Adrenal gland (tissue), 12 donors: ENCODE measurements around the gene HCRTR1. TPM values are rescaled to one million over a fixed set of nuclear protein-coding genes. Genes with fewer than 3 reads are reported as not detected.

ENCODE experiments used
- DNase-seq, 7 donors: peaks; one replicate each; pipeline ENCODE4 v3.0.0-alpha.2; 2019 to 2020
- H3K27ac ChIP-seq, 5 donors: fragments of 200-600 bp; sonication (generic) in 4 of 5; 1 replicate in 3 of 5; 2 replicates in 2 of 5; pipeline versions ENCODE4 v1.5.1 to v1.8.0; 2016 to 2020; ENCODE audit warnings: mild to moderate bottlenecking in 1 of 5
- H3K27me3 ChIP-seq: fragments of 200-600 bp; 2 replicates; pipeline ENCODE4 v1.8.0; 2021
- H3K36me3 ChIP-seq, 2 donors: fragments of 200-600 bp; replicated peaks in 1 of 2; 1 replicate in 1 of 2; 2 replicates in 1 of 2; pipeline versions ENCODE4 v1.5.1 to v1.8.0; 2018 to 2022
- H3K4me1 ChIP-seq, 2 donors: fragments of 200-600 bp; replicated peaks in 1 of 2; 1 replicate in 1 of 2; 2 replicates in 1 of 2; pipeline versions ENCODE4 v1.5.1 to v1.8.0; 2018 to 2021
- H3K4me3 ChIP-seq, 4 donors: fragments of 200-600 bp; sonication (generic) in 3 of 4; one replicate each; pipeline ENCODE4 v1.5.1; 2016 to 2018
- H3K9me3 ChIP-seq, 3 donors: fragments of 200-600 bp; sonication (generic) in 1 of 3; replicated peaks in 1 of 3; 1 replicate in 2 of 3; 2 replicates in 1 of 3; pipeline versions ENCODE4 v1.5.1 to v1.8.0; 2016 to 2021
- CTCF ChIP-seq, 6 experiments: fragments of 450-650 bp in 4 of 6; fragments of 200-600 bp in 2 of 6; sonication (generic) in 1 of 6; IDR thresholded peaks; 1 replicate in 5 of 6; 2 replicates in 1 of 6; pipeline versions ENCODE4 v1.5.1 to v1.8.0; 2016 to 2021; ENCODE audit warnings: antibody characterized with exemption in 6 of 6, mild to moderate bottlenecking in 2 of 6, moderate library complexity in 1 of 6
- POLR2A ChIP-seq, 2 donors: fragments of 450-650 bp; IDR thresholded peaks; one replicate each; pipeline ENCODE4 v1.6.1; 2017; ENCODE audit warnings: antibody characterized with exemption in 2 of 2, mild to moderate bottlenecking in 2 of 2, moderate library complexity in 1 of 2
- WGBS, 4 donors: extraction: QIAGEN DNeasy Blood & Tissue Kit in 2 of 4; methylation state at CpG; one replicate each; pipeline versions ENCODE4 v1.1.5 to v1.1.7; 2013 to 2017; 5-methylcytosine and 5-hydroxymethylcytosine counted together
- intact Hi-C, 2 donors: fragments of 100-400 bp; cut with DNase I; formaldehyde crosslinking; loops; one replicate each; pipeline versions ENCODE4 v1.14.1 to v1.15.0; 2022 to 2023
- polyA plus RNA-seq, 3 donors: library from polyadenylated mRNA; stranded (reverse); fragments of 200-250 nt in 2 of 3; fragments of 350-450 nt in 1 of 3; fragmentation: Illumina TruSeq in 1 of 3; extraction: RNeasy Lipid Tissue Mini Kit (QIAGEN cat#74804) in 1 of 3; gene quantifications; one replicate each; pipeline ENCODE4 v1.2.3, GENCODE V29; 2013 to 2014
- total RNA-seq, 9 donors: library from RNA; depleted of rRNA in 4 of 9; stranded (reverse); fragments of >200 nt in 4 of 9; fragments of 120-200 nt in 1 of 9; fragmentation: NEBNext Ultra II Directional in 1 of 9; extraction: Animal tissue kit (Norgen Biotek cat#: 25700) in 1 of 9; gene quantifications; one replicate each; pipeline versions ENCODE4 v1.1.0 to v1.2.4, GENCODE V29; 2013 to 2023
- donor health status: healthy with polysubstance abuse.
- donor health status: Bipolar disorder and iron deficiency.
- donor health status: DM: yes; HTN: yes; CAD: no.
- donor health status: DM: no; HTN: no; CAD: no.
- donor health status: DM: no; HTN: no; CAD: no.
- donor health status: DM: yes; HTN: yes; CAD: no.

HCRTR1 gene
- total and polyA plus RNA-seq, 12 donors: 0.11 to 3.5 (median 0.98) TPM; not detected in 5

GRCh38 chr1:31620631-31621497, 3.4 kb downstream of the HCRTR1 start:
- TF ChIP-seq POLR2A (IDR thresholded peaks at IDR 0.05) (no peak), CTCF (IDR thresholded peaks at IDR 0.05) (no peak)
- 86 to 95% (median 91%) methylated on average over 6 to 20 of the region's 20 CpGs for WGBS, 4 donors
- DNase-seq: peak in 2 of 7 donors; percentile 12 to 13
- peaks cover 9 to 19% of the 10 kb centered on the region in 2 donors for H3K4me1 ChIP-seq
- H3K27ac ChIP-seq: no peak overlapping the region
- no peaks in the 10 kb centered on the region for H3K9me3 ChIP-seq
- no peaks in the 10 kb centered on the region for H3K36me3 ChIP-seq
- no peak overlapping the region for H3K4me3 ChIP-seq
- intact Hi-C loops: no loop called here
- H3K27me3 ChIP-seq: peaks cover 8% of the 10 kb centered on the region

GRCh38 chr1:31621498-31621820, 4.0 kb downstream of the HCRTR1 start:
- intact Hi-C loops: no loop called here
- no peak for TF ChIP-seq CTCF (IDR thresholded peaks at IDR 0.05)
- TF ChIP-seq POLR2A (IDR thresholded peaks at IDR 0.05): no peak
- H3K4me1 ChIP-seq: peaks cover 15 to 25% of the 10 kb centered on the region in 2 donors
- H3K27me3 ChIP-seq: peaks cover 8% of the 10 kb centered on the region
- H3K27ac ChIP-seq: no peak overlapping the region
- DNase-seq: peak in 1 of 7 donors; percentile 12
- 84 to 95% (median 87%) methylated on average over 4 to 5 of the region's 5 CpGs for WGBS, 4 donors
- H3K9me3 ChIP-seq: no peaks in the 10 kb centered on the region
- H3K36me3 ChIP-seq: no peaks in the 10 kb centered on the region
- H3K4me3 ChIP-seq: no peak overlapping the region

GRCh38 chr1:31621847-31622730, 4.6 kb downstream of the HCRTR1 start:
- H3K4me1 ChIP-seq: peaks cover 21 to 31% of the 10 kb centered on the region in 2 donors
- WGBS, 4 donors: 84 to 87% (median 86%) methylated on average over 10 to 15 of the region's 15 CpGs
- TF ChIP-seq POLR2A (IDR thresholded peaks at IDR 0.05): no peak
- no peak for TF ChIP-seq CTCF (IDR thresholded peaks at IDR 0.05)
- DNase-seq: peak in 2 of 7 donors; percentile 11 to 15
- H3K27ac ChIP-seq: no peak overlapping the region
- H3K4me3 ChIP-seq: no peak overlapping the region
- H3K9me3 ChIP-seq: no peaks in the 10 kb centered on the region
- H3K27me3 ChIP-seq: peaks cover 8% of the 10 kb centered on the region
- intact Hi-C loops: no loop called here
- no peaks in the 10 kb centered on the region for H3K36me3 ChIP-seq

GRCh38 chr1:31623365-31623764, 5.9 kb downstream of the HCRTR1 start:
- DNase-seq: peak in 3 of 7 donors; percentile 14 to 51 (median 16)
- 91 to 98% (median 95%) methylated on average over 1 to 12 of the region's 12 CpGs for WGBS, 4 donors
- intact Hi-C loops: no loop called here

More at GRCh38 chr1:31623365-31623764, 5.9 kb downstream of the HCRTR1 start:
- Histone ChIP-seq H3K4me3 (no peak overlapping the region), H3K4me1 (peaks cover 25 to 32% of the 10 kb centered on the region in 2 donors), H3K36me3 (peaks cover 0 to 3% of the 10 kb centered on the region in 2 donors), H3K27me3 (no peaks in the 10 kb centered on the region), H3K27ac (no peak overlapping the region), H3K9me3 (no peaks in the 10 kb centered on the region)
- TF ChIP-seq POLR2A (IDR thresholded peaks at IDR 0.05): no peak
- no peak for TF ChIP-seq CTCF (IDR thresholded peaks at IDR 0.05)
